Kidney capillary endothelial cell (primary cell): ENCODE measurements around the gene ASCL2.
"Not testable (repeated sequence)": the region's sequence is repeated elsewhere in the genome, so short reads cannot be mapped to it uniquely, and the experiment has no call there.

Experiments used
- DNase-seq: peaks from one replicate; pipeline ENCODE4 v3.0.0-alpha.2; 2018; ENCODE audit warnings: low spot score

ASCL2 gene

DNA sequence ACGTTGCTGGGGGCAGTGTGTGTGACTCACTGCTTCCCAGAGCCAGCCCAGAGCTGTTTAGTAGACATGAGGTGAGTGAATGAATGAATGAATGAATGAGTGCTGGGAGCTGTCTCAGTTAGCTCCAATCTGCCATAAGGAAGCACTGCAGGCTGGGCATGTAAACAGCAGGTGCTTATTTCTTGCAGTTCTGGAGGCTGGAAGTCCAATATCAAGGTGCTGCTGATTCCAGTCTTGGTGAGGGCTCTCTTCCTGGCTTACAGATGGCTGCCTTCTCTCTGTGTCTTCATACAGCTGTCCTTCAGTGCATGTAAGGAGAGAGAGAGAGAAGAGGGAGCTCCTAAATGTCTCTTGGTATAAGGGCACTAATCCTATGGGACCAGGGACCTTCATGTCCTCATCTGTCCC lies 27.2 kb upstream of the ASCL2 start:
- no peak for DNase-seq

DNA sequence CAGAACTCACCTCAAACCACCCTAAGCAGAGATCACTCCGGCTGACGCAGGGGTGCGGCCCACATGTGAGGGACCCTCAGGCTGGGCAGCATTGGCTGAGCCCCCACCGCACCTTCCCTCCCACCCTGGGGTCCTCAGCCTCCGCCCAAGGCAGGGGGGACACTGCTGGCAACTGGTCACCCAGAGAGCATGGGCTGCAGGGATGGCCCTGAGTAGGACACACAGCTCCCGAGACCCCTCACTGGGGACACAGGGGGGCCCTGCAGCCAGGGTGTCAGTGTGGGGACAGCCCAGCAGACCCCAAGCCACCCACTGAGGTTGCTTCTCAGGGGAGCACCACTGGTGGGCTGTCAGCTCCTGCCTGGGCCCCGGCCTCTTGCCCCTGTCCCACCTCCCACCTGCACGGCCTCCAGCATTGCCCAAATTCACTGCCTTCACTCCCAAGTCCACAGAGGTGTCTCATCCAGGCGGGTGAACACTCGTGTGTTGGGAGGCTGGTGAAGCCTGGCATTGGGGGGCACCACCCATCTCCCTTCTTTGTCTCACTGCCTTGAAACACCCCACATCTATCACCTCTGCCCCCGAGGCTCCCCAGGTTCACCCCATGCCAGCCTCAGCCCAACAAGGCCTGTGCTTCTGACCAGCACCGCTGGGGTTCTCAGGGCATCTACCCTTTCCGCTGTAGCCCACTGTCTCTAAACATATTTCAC lies 26.7 kb upstream of the ASCL2 start:
- DNase-seq = no peak

DNA sequence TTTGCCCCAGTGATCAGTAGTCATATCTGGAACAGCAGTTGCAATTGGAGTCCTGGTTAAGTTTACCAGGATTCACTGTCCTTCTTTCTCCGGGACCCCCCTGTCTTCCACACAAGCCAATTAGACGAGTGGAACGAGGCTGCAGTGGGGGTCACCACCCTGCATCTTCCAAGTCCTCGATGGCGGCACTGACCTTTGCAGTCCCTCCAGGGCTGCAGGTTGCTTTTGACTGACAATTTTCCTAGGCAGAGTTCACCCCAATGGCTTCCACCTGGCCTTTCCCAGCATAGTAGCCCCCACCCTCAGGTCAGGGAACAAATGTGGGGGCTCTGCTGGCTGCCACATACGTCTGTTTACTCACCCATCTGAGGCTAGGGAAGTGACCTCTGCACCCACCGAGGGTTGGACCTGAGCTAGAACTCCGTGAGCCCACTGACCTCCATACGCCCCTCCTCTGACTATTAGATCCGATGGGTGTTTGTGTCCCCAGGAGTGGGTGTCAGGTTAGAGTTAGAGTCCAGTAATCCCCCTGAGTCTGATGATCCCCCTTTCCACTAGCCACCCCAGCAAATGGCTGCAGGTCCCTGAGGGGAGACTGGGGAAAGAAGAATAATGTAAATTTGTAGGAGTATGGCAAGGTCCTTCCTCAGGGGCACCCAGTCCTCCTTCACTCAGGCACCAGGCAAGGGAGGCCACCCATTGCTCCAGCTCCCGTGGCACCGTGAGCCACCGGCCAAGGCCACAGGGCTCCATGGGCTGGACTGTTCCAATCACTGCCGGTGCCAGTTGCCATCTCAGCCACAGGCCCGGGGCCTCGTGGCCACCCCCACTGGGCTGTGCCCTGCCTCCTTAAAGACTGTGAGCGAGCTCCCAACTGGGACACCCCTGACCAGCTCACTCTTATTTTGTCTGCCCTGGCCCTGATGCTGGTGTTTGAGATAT lies 25.9 kb upstream of the ASCL2 start:
- no peak for DNase-seq

DNA sequence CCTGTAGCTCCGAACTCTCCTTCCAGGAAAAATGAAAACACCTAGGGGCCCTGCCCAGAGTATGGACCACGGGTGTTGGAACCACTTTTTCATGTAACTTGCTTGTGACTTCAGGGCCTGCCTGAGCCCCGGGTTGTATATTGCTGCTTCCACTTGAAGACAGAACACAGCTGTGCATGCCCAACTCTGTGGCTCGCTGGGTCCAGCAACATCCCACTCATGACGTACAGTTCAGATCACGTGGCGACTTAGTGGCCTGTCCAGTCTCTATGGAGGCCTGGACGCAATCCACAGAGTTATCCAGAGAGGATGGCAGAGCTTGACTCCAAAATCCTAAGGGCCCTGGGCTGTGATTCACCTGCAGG lies 24.5 kb upstream of the ASCL2 start:
- no peak for DNase-seq

DNA sequence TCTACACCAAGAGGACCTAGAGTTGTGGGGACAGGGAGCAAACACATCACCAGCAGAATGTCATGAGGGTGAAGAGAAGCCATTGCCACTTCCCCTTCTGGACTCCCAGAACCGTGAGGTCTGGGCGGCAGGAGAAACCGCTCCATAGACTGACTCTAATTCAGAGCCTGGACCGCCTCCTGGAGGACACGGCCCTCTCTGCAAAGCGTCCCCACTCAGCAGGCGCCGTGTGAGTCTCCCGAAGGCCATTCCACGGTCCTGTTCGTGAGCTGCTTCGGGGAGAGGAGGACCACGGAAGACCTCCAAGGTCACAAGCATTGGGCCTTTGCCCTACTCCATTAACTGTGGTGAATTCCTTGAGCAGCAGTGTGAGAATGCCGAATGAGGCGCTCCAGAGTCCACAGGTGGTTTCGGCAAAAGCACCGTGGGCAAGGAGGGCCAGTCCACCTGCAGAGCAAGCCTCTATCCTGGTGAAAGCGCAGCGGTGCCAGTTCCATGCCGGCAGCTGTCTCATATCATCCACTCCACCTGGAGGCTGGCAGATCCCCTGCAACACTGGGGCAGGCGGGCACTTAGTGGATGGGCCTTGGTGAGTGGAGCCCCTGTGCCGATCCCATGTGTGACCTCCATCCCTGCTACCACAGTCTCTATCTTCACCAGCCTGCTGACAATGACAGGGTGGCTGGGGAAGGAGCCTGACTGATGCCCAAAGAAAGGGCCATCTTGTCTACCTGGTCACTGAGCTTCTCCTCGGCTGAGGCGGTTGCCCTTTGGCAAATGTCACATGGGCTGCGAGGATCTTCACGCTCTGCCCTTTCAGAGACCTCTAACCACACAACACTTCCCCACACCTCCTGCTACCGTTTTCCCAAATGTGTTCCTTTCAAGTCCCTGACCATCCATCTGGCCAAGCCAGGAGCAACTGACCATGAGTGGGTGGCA lies 23.9 kb upstream of the ASCL2 start:
- DNase-seq = no peak

DNA sequence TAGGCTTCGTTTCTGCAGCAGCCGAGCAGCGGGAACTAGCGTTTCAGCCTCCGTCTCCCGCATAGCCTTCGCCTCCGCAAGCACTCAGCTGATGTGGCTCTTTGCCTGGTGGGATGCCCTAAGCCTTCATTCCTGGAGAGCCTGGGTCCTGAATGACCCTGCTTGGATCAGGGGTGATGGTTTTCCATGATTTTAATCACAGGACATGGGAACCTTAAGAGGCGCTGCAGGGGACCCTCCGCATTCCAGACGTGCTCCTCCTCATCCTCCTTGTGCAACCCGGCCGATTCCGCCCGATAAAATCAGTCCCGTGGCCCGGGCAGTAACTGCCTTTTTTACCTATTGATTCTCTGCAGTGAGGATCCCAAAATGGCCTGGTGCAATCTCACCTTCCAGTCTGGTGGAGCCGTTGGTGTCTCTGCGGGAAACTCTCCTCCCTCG lies 23.2 kb upstream of the ASCL2 start:
- no peak for DNase-seq

DNA sequence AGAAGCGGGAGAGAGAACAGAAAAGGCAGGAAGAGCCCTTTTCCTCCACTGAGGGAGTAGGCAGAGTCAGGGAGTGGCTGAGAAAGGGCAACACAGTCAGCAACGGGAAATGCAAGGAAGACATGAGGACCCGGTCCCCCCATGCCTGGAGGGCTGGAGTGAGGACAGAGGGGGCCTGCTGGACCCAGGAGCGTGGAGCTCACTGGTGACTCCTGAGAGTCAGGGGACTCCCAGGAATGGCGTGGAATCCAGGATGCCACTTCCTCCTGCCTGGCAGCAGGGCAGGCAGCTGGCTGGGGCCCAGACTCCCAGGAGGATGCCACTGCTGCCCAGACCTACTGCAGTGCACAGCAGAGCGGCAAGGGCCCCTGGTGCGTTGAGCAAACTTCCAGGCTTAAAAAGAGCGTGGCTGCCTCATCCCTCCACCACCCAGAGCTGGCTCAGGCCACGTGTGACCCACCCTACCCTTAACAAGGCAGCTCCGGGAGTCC lies 20.0 kb upstream of the ASCL2 start:
- DNase-seq = no peak

DNA sequence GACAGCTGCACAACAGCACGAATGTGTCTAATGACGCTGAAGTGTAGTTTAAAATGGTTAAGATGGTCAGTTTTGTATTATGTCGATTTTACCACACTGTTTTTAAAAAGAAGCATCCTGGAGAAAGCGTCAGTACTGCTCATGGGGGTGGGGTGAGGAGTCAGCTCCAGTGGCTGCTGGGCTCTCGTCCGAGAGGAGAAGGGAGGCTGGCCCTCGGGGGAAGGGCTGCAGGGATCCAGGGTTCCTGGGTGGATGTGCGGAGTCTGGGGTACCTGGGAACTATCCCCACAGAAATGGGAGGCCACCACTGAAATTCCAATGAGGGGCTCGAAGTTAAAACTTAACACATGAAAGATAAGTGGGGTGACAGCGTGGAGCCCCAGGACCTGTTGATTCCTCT lies 19.5 kb upstream of the ASCL2 start:
- DNase-seq = no peak

DNA sequence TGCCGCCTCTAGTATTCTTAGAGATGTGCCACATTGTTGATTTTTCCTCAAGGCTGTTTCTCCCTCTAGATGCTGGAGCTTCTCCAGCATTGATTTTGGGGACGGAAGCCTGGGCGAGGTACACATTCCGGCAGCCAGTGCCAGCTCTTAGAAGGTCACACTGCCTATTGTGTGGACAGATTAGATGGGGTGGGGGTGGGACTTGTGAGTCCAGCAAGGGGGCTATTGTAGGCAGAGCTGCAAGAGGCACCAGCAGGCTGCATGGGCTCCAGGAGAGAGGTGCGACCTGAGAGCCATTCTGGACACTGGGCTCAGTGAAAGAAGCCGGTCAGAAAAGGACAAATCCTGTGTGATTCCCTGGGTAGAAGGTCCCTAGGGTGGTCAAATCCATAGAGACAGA lies 19.0 kb upstream of the ASCL2 start:
- DNase-seq = no peak

DNA sequence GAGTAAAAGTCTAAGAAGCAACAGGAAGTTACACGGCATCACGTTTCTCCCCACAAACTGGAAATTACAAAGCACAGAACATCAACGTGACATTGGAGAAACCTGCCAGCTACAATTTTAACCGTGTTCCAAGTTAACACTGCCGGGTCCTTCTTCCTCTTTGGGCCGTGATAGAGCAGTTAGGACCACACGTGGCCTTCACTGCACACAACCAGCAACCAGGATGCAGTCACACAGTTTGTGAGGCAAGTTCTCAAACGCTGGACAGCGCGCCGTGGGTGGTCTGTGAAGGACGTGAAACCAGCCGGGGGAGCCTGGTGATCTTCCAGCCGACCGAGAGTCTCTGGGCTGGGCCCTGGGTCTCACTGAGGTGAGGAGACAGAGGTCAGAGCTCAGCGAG lies 16.7 kb upstream of the ASCL2 start:
- DNase-seq = no peak

DNA sequence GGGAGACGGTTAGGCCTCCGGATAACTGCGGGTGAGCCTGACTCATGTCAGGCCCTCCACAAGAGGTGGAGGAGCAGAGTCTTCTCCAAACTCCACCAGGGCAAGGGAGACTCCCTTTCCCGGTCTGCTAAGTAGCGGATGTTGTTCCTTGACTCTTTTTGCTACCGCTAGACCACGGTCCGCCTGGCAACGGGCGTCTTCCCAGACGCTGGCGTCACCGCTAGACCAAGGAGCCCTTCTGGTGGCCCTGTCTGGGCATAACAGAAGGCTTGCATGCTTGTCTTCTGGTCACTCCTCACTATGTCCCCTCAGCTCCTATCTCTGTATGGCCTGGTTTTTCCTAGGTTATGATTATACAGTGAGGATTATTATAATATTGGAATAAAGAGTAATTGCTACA lies 16.0 kb upstream of the ASCL2 start:
- not testable (repeated sequence) for DNase-seq

DNA sequence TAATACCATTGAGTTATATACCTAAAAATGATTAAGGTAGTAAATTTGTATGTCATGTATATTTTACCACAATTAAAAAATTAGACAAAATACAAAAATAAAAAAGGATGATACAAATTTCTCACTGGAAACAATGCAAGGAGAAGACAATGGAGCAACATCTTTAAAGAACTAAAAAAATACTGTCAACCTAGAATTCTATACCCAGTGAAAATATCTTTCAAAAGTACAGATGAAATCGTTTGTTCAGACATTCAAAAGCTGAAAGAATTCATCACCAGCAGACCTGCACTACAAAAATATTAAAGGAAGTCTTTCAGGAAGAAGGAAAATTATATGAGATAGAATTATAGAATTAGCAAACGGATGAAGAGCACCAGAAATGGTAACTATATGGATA lies 9.8 kb upstream of the ASCL2 start:
- DNase-seq = no peak

DNA sequence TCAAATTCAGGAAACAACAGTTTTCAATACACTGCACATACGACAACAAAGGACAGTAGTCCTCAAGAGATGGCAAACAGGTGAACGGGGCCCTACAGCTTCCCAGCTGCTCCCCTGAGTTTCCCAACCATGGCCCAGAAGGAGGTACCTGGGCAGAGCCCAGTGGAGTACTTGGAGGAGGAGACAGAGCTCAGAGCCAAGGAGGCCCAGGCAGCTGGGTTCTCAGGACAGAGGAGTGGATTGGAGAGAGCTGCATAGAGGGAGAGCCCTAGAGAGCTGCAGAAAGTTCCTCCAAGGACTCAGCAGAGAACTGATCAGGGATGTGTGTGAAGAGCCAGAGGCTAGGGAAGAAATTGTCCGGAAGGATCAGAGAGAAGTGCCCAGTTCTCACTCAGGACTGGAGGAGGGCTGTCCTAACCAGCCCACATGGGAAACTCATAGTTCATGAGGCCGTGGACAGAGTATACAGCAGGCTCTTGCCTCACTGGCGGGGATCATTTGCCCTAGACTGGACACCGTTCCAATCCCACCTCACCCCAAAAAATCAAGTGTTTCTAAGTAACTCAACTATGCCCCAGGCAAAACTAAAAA lies 7.6 kb upstream of the ASCL2 start:
- DNase-seq = no peak

DNA sequence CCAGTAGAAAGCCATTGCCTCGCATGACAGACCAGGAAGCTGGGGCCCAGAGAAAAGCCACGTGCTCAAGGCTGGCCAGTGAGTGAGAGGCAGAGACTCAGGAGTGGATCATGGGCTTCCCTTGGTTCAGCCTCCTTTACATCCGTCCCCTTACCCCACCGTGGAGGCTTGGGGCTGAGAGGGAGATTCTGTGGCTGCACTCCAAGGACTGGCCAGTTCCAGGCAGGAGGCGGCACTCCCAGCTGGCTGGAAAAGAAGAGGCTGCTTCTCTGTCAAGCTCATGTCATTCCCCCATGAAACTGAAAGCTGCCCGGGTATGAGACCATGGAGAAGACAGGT lies 6.6 kb upstream of the ASCL2 start:
- DNase-seq = no peak

DNA sequence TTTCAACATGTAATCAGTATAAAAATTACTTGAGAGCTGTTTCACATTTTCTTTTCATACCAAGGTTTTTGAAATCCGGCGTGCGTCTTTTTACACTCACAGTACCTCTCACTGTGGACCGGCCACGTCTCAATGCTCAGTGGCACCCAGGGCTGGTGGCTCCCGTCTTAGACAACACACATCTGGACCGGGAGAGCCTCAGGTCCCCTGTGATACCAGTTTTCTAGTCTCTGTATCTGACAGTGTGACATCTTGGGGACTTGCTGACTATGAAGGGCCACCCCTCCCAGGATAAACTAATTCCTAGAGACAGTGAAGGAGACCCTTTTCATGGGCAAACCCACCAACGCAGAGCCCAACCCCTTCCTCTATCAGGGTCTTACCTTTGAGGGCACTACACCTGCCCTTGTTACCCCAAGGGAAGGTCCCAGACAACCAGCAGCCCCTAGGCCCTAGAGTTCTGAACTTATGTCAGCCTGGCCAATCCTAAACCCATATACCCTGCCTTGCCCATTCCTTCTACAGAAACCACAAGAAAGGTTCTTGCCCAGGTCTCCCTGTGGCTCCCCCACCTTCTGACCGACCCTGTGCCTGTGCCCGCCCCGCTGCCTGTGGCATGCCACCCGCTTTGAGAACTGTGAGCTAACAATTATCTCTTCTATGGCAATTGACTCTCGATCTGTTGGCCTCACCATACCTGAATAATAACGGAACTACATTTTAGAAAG lies 6.1 kb upstream of the ASCL2 start:
- DNase-seq = no peak

DNA sequence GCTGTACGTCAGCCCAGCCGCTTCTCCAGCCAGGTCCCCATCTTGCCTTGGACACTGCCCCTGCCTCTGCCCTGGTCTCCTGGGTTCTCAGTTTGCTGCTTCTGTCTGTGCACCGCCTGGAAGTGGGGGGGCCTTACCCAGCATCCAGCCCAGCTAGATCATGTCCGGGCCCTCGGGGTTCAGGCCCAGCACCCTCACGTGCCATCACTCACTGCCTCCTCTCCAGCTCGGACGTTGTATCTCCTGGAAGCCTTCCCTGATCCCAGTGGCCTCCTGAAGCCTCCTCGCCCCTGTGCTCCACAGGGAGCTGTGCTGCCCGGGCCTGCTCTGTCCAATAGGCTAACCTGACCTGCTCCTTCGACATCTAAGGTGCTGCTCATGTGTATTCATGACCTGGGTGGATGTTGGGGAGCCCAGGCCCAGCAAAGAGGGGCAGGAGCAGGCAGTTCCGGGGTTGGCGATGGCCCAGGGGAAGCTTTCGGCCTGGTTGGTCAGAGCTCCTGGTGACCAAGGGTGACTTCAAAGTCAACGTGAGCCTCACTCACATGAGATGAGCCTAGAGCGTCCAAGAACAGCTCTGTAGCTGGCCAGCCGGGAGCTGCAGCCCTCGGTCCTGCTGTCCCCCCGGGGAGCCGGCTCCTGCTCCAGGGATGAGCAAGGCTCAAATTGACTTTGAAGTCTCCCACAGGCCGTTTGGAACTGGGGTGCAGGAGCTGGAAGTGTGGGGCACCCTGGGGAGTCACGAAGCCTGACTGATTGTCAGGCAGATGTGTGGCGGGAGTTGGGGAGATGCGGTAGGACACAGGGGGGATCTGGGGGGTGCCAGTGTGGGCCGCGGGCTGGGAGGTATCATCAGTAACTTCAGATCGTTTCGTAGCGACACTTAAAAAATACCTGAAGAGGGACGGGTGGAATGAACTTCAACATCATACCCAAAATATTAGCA lies 5.2 kb upstream of the ASCL2 start:
- DNase-seq = no peak

DNA sequence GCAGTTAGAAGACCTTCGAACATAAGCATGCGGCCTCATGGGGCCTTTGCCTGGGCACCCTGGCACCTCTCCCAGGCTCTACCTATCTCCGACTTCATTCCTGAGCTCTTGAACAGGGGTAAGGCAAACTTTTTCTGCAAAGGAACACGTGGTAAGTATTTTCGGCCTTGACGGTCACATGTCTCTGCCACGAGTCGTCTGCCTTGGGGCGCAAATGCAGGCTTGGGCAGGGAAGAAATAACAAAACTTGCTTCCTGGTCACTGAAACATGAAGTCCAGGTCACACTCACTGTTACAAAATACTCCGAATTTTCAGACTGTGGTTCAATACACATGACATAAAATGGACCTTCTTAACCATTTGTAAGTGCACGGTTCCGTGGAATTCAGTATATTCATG lies 3.4 kb upstream of the ASCL2 start:
- no peak for DNase-seq

DNA sequence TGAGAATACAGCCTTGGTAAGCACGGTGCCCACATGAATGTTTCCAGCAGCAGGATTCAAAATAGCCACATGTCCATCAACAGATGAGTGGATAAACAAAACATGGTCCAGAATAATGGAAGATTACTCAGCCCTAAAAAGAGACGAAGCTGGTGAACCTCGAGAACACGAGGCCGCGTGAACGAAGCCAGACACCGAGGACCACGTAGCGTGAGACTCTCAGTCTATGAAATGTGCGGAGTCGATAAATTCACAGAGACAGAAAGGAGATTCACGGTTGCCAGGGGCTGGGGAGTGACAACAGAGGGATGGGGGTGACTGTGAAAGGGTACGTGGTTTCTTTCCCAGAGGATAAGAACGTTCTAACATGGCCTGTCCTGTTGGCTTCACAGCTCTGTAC lies 2.9 kb upstream of the ASCL2 start:
- DNase-seq = no peak

DNA sequence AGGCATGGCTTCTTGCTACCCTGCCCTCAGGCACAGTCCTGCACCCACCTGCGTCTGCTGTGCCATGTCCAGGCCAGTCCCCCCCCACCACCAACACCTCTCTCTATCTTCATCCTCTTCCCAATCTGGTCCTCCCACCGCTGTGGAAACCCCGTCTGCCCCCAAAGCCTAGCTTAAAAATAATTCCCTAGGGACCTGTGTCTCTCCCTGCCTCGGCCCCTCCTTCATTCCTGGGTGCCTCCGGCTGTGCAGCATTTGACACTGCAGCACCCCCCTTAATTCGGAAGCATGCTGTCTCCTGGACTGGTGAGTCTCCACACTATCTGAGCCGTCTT lies 2.5 kb upstream of the ASCL2 start:
- no peak for DNase-seq

DNA sequence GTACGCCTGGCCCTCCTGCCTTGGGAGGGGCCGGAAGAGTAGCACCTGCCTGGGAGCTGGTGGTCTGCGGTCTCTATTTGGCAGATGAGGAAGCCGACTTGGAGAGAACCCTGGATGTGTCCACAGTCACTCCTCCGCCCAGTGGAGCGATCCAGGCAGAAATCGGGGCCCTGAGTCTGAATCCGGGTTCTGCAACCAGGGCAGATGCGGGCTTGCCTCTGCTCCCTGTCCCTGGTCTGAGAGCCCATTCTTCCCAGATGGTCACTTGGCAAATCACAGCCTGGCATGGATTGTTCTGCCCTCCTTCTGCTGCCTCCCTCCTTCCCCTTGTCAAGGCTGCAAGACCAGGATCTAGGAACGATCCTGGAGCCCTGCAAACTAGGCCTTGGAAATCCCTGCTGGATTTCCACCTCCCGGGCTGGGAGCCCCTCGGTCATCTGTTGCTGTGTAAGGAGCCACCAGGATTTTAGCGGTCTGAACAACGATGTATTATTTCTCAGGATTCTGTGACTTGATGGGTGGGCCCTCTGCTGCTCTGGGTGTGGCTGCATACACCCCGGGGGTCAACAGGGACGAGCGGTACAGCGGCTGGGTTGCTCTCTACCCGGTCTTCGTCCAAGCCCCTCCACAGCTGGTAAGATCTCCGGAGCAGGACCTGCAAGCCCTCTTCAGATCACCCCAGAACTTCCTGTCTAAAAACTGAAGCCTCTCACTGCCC lies 2.0 kb upstream of the ASCL2 start:
- DNase-seq = no peak
